SH-SY5Y (cell line): ENCODE results near the gene MBNL1.

Experiments used
- GATA2 ChIP-seq: IDR thresholded peaks from 2 replicates; pipeline ENCODE4 v1.6.1; 2011; ENCODE audit warnings: mild to moderate bottlenecking, low read depth, low read length
- GATA3 ChIP-seq: IDR thresholded peaks from 2 replicates; pipeline ENCODE4 v1.6.1; 2011; ENCODE audit warnings: low read depth, mild to moderate bottlenecking, low read length, moderate library complexity

GRCh38 chr3:152259468-152259867, 9.3 kb upstream of the MBNL1 start:
- TF ChIP-seq GATA2 (no peak), GATA3 (no peak)
